ENCODE measurements around the gene ATP5F1E. TPM values are rescaled to one million over a fixed set of nuclear protein-coding genes. Genes with fewer than 3 reads are reported as not detected.

ATP5F1E gene
- total RNA-seq, 4 donors from 2014 or later: 13.3 to 57.8 (median 32.4) TPM

DNA sequence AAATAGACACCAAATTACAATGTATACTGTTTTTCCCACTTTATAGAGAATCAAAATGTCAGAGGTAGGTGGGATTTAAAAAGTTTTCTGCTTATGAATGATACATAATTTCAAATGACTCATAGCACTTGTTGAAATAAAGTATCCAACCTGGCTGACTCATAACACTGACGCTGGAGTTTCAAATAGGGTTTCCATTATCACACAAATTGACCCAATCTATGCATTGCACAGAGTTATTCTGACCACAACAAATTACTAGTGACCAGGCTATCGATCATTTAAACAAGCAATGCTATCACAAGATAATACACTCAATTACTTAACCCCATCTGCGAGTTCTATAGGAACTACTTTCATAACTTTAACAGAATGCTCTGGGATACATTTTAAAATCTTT is 42.3 kb upstream of the ATP5F1E start:
- Histone ChIP-seq H3K4me1 (no peaks in the 10 kb centered on the region), H3K27me3 (no peaks in the 10 kb centered on the region), H3K9me3 (no peaks in the 10 kb centered on the region), H3K36me3 (no peaks in the 10 kb centered on the region), H3K27ac (no peak overlapping the region), H3K4me3 (replicated peaks in 1 of 3) (no peak overlapping the region)
- intact Hi-C loops (cut with DNase I): no loop called here
- no peak for DNase-seq
- no peak for TF ChIP-seq POLR2A (IDR thresholded peaks at IDR 0.05)
- TF ChIP-seq, protein P1, sequence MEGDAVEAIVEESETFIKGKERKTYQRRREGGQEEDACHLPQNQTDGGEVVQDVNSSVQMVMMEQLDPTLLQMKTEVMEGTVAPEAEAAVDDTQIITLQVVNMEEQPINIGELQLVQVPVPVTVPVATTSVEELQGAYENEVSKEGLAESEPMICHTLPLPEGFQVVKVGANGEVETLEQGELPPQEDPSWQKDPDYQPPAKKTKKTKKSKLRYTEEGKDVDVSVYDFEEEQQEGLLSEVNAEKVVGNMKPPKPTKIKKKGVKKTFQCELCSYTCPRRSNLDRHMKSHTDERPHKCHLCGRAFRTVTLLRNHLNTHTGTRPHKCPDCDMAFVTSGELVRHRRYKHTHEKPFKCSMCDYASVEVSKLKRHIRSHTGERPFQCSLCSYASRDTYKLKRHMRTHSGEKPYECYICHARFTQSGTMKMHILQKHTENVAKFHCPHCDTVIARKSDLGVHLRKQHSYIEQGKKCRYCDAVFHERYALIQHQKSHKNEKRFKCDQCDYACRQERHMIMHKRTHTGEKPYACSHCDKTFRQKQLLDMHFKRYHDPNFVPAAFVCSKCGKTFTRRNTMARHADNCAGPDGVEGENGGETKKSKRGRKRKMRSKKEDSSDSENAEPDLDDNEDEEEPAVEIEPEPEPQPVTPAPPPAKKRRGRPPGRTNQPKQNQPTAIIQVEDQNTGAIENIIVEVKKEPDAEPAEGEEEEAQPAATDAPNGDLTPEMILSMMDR (IDR thresholded peaks at IDR 0.05): no peak
- 49 to 55% methylated on average over 3 of the region's 3 CpGs for WGBS, 2 donors

DNA sequence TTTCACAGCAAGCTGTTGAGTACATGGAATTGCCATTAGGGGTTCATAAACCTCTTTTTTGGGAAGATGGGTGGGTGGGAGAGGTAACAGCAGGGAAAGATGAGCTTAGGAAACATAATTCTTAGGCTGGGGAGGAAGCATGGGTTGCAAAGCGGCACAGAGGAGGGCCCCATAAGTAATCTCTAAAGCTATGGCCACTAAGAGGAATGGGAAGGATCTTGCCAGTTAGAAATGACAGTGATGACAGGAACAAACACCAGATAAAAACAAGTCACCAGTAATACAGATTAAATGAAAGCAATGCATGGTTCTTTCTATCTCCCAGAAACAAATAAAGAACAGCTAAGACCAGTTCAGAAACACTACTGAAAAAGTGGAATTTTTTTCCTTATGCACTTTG is 41.4 kb upstream of the ATP5F1E start:
- no peak for DNase-seq
- Histone ChIP-seq H3K4me3 (replicated peaks in 1 of 3) (no peak overlapping the region), H3K4me1 (no peaks in the 10 kb centered on the region), H3K27ac (no peak overlapping the region), H3K27me3 (no peaks in the 10 kb centered on the region), H3K9me3 (no peaks in the 10 kb centered on the region), H3K36me3 (no peaks in the 10 kb centered on the region)
- 92 to 95% methylated on average over 1 of the region's 1 CpG for WGBS, 2 donors
- intact Hi-C loops (cut with DNase I): no loop called here
- no peak for TF ChIP-seq POLR2A (IDR thresholded peaks at IDR 0.05)
- TF ChIP-seq, protein P1 (IDR thresholded peaks at IDR 0.05): no peak

DNA sequence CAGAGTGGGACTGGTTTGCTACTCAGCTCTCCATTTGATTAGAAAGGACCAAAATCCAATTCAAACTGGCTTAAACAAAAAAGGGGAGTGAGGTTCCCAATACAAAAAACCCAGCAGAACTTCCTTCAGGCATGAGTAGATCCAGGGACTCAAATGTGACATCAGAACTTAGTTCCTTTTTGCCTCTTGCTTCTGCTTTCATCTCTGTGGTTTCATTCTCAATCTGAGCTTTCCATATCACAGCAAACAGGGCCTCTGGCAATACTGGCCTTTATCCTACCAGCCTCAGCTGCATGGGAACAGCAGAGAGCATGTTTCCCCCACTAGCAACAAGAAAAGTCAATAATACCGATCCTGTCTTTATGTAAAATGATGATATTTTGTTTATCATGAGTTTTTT is 39.1 kb upstream of the ATP5F1E start:
- no peaks in the 10 kb centered on the region for H3K36me3 ChIP-seq
- no peaks in the 10 kb centered on the region for H3K27me3 ChIP-seq
- no peak overlapping the region for H3K27ac ChIP-seq
- 90 to 91% methylated on average over 1 of the region's 1 CpG for WGBS, 2 donors
- no peak overlapping the region for H3K4me3 ChIP-seq (replicated peaks in 1 of 3)
- intact Hi-C loops (cut with DNase I): no loop called here
- no peaks in the 10 kb centered on the region for H3K9me3 ChIP-seq
- no peaks in the 10 kb centered on the region for H3K4me1 ChIP-seq
- no peak for DNase-seq
- TF ChIP-seq POLR2A (IDR thresholded peaks at IDR 0.05): no peak
- TF ChIP-seq, protein P1 (IDR thresholded peaks at IDR 0.05): no peak

DNA sequence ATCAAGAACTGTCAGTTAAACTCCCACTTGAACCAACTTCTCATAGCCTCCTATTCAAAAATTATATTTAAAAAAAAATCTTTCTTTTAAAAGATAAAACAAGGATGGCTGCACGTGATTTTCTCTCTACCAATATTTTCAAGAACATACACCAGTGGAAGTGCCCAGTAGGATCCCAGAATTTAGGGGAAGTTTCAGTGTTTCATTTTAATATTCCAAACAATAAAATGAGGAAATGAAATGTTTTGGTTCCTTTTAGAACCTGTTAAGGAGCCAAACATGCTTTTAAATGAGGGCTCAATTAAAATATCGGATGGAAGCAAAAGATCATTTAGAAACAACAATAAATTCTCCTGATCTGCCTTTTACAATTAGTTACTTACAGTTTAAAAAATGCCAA is 36.9 kb upstream of the ATP5F1E start:
- no peak for TF ChIP-seq POLR2A (IDR thresholded peaks at IDR 0.05)
- TF ChIP-seq, protein P1 (IDR thresholded peaks at IDR 0.05): no peak
- intact Hi-C loops (cut with DNase I): no loop called here
- Histone ChIP-seq H3K27me3 (no peaks in the 10 kb centered on the region), H3K36me3 (no peaks in the 10 kb centered on the region), H3K9me3 (no peaks in the 10 kb centered on the region), H3K27ac (no peak overlapping the region), H3K4me3 (replicated peaks in 1 of 3) (no peak overlapping the region), H3K4me1 (peaks cover 0 to 2% of the 10 kb centered on the region in 2 donors)
- no peak for DNase-seq
- WGBS, 2 donors: 42 to 59% methylated on average over 2 of the region's 2 CpGs

DNA sequence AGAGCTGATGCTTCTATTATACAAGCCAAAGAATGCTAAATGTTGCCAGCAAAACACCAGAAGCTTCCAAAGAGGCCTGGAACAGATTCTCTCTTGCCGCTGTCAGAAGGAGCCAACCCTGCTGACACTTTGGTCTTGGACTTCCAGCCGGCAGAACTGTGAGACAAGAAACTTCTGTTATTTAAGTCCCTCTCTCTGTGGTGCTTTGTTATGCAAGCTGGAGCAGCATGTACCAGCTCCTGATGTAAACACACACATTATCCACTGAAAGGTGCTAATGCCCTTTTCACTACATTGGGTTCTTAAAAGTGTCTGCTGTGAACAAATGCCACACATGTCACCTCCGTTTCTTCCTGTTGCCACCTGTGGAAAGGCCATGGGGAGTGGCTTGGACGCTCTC is 36.4 kb upstream of the ATP5F1E start:
- DNase-seq: no peak
- Histone ChIP-seq H3K27ac (no peak overlapping the region), H3K4me3 (replicated peaks in 1 of 3) (no peak overlapping the region), H3K9me3 (no peaks in the 10 kb centered on the region), H3K36me3 (no peaks in the 10 kb centered on the region), H3K4me1 (peaks cover 0 to 3% of the 10 kb centered on the region in 2 donors), H3K27me3 (no peaks in the 10 kb centered on the region)
- intact Hi-C loops (cut with DNase I): no loop called here
- TF ChIP-seq POLR2A (IDR thresholded peaks at IDR 0.05): no peak
- TF ChIP-seq, protein P1 (IDR thresholded peaks at IDR 0.05): no peak
- 84% methylated on average over 4 of the region's 4 CpGs for WGBS, 2 donors
